HL-60/S4 (cell line): Measurements from ENCODE around the gene SLC7A10.
"Not testable (repeated sequence)": the region's sequence is repeated elsewhere in the genome, so short reads cannot be mapped to it uniquely, and the experiment has no call there.

ENCODE experiments used
- in situ Hi-C: fragments of 300-500 bp; cut with MboI; formaldehyde crosslinking; loops from 2 replicates; pipeline ENCODE4 v1.14.3; 2022; ENCODE audit warnings: low sequenced_read_pairs

The SLC7A10 gene

GRCh38 chr19:33205110-33205509 lies 20.5 kb downstream of the SLC7A10 start:
- in situ Hi-C loops = no loop called here

- in situ Hi-C loops = no loop called here
Measured at GRCh38 chr19:33204136-33204973, 21.3 kb downstream of the SLC7A10 start.

- in situ Hi-C loops = no loop called here
Measured at GRCh38 chr19:33203529-33203928, 22.1 kb downstream of the SLC7A10 start.

- in situ Hi-C loops = no loop called here
Measured at GRCh38 chr19:33202546-33203507, 22.8 kb downstream of the SLC7A10 start.

GRCh38 chr19:33201886-33202545 lies 23.6 kb downstream of the SLC7A10 start:
- in situ Hi-C loops = no loop called here

GRCh38 chr19:33201473-33201872 lies 24.2 kb downstream of the SLC7A10 start:
- in situ Hi-C loops = no loop called here

GRCh38 chr19:33199441-33200265 lies 26.0 kb downstream of the SLC7A10 start:
- in situ Hi-C loops = no loop called here

- in situ Hi-C loops = no loop called here
Measured at GRCh38 chr19:33198169-33198568, 27.5 kb downstream of the SLC7A10 start.

DNA sequence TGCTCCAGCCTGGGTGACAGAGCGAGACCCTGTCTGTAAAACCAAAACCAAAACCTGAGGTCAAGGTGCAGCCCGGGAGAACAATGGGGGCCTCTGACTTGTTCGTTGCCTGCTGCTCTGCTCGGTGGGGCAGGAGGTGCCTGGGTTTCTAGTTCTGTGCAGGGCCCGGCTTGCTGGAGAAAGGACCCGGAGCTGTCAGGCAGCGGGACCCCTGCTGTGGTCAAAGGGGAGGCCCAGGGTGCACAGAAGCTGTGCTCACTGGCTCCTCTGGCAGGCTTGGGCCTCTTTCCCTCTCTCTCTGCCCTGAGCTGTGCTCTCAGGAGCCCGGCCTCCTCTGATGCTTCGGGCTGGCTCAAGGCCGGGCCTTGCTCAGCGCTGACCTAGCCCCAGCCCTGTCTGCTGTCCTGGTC lies 28.1 kb downstream of the SLC7A10 start:
- in situ Hi-C loops = no loop called here

GRCh38 chr19:33196446-33197193 lies 29.0 kb downstream of the SLC7A10 start:
- in situ Hi-C loops = no loop called here

GRCh38 chr19:33195645-33196347 lies 29.9 kb downstream of the SLC7A10 start:
- in situ Hi-C loops = no loop called here

DNA sequence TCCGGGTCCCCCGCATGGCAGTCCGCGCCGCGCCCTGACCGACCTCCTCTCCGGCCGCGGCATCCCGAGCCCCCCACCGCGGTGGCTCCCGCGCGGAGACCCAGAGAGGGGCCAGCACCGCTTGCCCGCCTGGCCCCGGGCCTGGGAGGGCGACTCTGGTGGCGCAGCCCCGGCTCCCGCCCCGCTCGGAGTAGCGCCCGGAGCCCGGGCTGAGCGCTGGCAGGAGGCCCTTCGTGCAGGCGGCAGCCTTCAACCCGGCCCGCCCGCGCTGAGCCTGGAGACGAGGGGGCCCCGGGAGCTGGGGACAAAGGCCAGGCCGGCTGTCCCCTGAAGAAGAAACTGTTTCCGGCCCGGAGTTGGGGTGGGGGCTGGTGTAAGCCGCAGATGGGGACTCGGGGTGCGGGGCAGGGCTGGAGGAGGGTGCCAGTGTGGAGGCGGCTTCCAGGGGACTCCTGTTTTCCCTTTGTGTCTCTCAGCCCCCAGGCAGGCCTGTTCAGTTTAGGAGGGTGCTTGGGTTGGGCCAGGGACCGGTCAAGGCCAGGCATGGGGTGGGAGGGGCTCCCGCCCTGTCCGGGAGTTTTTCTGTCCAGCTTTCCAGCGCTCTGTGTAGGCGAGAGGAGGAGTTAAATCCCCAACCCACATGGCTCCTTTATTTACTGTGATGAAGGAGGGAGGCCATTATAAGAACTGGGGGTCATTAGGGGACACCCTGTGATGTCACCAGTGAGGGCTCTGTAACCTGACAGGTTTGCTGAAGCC lies 30.6 kb downstream of the SLC7A10 start:
- in situ Hi-C loops = no loop called here

DNA sequence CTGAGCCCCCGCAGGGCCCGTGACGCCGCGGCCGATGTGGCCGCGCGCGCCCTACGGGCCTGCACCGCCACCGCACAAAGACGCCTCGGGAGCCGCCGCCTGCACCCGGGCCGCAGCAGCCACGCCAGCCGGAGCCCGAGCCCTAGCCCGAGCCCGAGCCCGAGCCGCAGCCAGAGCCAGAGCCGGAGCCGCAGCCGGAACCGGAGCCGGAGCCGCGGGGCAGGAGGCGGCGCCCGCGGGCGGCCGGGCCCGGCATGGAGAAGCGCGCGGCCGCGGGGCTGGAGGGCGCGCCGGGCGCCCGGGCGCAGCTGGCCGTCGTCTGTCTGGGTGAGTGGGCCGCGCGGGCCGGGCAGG lies 31.1 kb downstream of the SLC7A10 start:
- in situ Hi-C loops = no loop called here

GRCh38 chr19:33193865-33194362 lies 31.7 kb downstream of the SLC7A10 start, which contains the start of gene LRP3:
TSS of gene LRP3 (plus strand) at chr19:33194330. CDS start at chr19:33194786, 456 bp downstream.
- in situ Hi-C loops = no loop called here

- in situ Hi-C loops = no loop called here
Measured at GRCh38 chr19:33193269-33193864, 32.3 kb downstream of the SLC7A10 start.

DNA sequence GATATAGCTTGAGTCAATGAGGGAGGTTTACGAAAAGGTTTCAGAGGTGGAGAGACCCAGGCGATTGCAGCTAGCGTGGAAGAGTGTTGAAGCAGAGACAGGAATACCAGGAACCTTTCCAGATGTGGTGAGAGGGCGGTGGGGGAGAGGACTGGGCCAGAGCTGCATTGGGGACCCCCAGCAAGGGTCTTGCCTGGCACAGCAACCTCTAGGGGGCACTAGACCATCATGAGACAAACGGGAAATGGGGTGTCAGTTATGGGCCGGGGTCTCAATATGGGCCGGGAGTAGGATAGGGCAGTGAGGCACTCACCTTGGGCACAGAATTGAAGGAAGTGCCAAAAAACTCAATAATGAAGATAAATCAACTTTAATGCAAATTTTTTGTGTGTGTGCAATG lies 33.6 kb downstream of the SLC7A10 start:
- in situ Hi-C loops = no loop called here

DNA sequence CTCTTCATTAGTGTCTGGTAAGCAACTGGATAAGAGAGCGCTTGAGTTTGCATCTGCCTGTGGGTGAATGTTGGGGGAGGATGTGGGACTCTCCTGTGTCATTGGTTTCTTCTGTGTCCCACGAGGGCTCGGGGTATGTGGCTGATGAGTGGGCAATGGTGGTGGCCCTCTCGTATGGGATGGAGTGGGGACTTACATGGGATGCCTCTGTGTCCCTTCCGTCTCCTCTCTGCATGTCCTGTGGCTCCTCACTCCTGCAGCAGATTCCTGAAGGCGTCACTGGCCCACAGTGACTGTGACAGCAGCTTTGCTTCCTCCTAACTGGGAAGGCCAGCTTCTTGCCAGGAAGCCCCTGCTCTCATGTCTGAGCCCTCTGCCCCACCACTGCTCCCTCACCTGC lies 34.1 kb downstream of the SLC7A10 start:
- in situ Hi-C loops = no loop called here

GRCh38 chr19:33191092-33191491 lies 34.6 kb downstream of the SLC7A10 start:
- in situ Hi-C loops = not testable (repeated sequence)
